VCaP (cell line): ENCODE measurements around the gene TPPP2.

Source experiments
- H3K27ac ChIP-seq: fragments of 450-650 bp; 2 replicates; pipeline ENCODE4 v1.5.1; 2017
- TF ChIP-seq, protein P1 (sequence below): fragments of 450-650 bp; conservative IDR thresholded peaks from 2 replicates; pipeline ENCODE4 v1.5.1; 2017; ENCODE audit warnings: mild to moderate bottlenecking, moderate library complexity

Gene TPPP2

DNA sequence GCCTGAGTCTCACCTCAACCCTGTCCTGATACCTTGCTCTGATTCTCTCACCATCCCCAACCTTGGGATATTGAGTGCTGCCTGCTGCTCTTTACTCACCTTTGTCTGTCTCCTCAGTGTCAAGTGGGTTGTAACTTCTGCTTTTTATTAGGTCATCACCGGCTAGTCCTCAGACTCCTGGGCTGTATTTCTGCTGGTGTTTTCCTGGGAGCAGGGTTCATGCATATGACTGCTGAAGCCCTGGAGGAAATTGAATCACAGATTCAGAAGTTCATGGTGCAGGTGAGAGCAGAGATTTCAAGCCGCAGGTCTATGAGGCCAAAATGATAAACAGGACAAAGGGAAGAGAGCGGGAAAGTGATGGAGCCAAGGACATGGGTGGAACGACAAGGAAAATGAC, 30.4 kb upstream of the TPPP2 start:
- TF ChIP-seq, protein P1, sequence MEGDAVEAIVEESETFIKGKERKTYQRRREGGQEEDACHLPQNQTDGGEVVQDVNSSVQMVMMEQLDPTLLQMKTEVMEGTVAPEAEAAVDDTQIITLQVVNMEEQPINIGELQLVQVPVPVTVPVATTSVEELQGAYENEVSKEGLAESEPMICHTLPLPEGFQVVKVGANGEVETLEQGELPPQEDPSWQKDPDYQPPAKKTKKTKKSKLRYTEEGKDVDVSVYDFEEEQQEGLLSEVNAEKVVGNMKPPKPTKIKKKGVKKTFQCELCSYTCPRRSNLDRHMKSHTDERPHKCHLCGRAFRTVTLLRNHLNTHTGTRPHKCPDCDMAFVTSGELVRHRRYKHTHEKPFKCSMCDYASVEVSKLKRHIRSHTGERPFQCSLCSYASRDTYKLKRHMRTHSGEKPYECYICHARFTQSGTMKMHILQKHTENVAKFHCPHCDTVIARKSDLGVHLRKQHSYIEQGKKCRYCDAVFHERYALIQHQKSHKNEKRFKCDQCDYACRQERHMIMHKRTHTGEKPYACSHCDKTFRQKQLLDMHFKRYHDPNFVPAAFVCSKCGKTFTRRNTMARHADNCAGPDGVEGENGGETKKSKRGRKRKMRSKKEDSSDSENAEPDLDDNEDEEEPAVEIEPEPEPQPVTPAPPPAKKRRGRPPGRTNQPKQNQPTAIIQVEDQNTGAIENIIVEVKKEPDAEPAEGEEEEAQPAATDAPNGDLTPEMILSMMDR: no peak
- no peak overlapping the region for H3K27ac ChIP-seq

DNA sequence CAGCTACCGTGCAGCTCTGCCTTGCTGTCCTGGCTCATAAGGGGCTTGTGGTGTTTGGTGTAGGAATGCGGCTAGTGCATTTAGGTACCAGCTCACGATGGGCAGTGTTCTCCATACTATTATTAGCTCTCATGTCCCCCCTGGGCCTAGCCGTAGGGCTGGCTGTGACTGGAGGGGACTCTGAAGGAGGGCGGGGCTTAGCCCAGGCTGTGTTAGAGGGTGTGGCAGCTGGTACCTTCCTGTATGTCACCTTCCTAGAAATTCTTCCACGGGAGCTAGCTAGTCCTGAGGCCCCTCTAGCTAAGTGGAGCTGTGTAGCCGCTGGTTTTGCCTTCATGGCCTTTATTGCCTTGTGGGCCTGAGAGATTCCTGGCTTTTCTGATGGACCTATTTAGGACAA, 28.8 kb upstream of the TPPP2 start:
- TF ChIP-seq, protein P1: no peak

DNA sequence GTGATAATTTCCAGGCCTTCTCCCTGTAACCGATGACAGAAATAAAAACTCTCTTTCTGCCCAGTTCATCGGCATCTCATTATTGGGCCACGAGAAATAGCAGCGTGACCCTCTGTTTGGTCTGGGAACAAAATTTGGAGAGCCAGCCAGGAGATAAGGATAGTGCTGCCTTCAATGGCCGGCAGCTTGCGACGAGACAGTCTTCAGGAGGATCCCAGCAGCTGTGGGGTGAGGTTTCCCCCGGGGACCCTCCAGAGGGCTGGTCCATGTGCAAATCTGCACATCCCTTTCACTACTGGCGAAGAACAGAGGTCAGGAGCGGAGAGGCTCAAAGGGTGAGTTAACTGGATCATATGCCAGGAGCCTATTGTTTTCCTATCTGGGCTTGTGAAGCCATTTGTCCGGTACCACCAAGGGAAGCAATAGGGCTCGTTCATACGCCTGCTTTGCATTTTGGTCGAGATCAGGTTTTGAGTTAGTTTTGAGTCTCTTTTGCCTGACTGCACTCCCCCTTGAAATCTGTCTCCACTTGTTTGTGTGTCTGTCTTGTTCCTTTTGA, 26.1 kb upstream of the TPPP2 start:
- peak overlapping the region; percentile 93 for H3K27ac ChIP-seq

More for the DNA sequence above, 28.8 kb upstream of the TPPP2 start:
- H3K27ac ChIP-seq: peak overlapping the region; percentile 93

DNA sequence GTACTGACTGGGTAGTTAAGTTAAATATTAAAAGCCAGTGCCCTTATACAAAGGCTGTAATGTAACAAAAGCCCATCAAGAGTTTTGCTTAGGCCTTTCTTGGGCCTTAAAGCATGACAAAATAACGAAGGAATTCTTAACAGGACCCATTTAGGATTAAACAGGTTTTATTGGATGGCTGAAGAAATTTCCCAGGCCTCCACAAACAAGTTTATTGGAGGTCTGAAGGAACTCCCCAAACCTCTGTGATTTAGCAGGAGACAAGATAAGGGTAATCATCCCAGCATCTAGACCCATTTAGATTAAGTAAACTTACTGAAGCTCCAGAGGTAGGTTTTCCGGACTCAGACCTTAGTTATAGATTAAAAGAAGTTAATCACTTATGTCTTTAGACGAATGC, 20.3 kb upstream of the TPPP2 start:
- H3K27ac ChIP-seq: peak overlapping the region; percentile 75

More for the DNA sequence above, 26.1 kb upstream of the TPPP2 start:
- TF ChIP-seq, protein P1: no peak

DNA sequence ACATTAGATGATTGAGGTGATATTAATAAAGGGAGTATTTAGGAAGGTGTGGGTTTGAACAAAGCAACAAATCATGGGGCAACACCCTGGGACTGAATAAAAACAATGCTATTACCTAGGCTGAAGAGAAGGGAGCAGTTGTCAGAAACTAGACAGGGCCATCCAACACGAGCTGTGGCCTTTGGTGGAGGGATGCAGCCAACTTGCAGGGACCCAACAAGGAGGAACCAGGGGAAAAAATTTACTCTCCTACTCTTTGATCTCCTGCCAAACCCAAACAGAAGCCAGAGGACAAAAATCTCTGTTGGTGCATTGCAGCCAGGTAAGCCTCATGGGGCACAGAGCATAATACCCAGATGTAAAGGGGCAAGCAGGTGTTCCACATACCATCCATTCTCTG, 18.9 kb upstream of the TPPP2 start:
- peak overlapping the region; percentile 75; the same call in 1 of the 2 replicates for H3K27ac ChIP-seq
- TF ChIP-seq, protein P1: no peak

DNA sequence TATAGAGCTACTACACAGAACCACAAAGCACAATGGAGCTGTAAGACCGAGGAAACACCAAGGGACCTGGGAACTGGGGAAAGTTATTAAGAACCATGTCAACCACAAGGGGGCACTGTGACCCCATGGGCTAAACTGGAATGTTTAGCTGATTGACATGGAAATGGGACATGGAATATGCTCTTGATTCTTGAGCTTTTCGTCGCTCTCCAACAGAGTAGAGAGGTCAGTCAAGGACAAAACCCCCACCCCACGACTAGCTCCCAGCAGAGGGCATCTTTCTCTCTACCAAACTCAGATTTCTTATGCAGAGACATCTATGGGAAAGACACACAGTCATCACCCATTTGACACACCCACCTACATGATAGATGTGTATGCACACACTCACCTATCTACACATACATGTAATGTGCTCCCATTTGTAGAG, 15.2 kb upstream of the TPPP2 start:
- TF ChIP-seq, protein P1: peak; percentile 94
- no peak overlapping the region for H3K27ac ChIP-seq

DNA sequence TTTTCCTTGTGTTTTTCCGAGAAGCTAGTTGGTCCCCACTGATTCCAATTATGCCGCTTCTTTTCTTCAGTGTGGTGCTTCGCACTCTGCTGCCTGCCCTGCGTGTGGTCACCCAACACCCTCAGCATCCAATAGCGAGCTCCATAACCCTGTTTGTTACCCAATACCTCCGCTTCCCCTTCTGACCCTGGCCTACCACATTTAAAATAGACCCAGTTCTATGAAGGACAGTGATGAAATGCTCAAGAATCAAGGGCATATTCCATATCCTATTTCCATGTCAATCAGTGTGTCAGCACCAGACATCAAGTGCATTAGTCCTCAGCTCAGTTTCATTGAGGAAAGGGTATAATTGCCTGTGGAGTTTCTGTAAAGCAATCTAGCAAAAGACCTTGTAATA, 14.7 kb upstream of the TPPP2 start:
- TF ChIP-seq, protein P1: no peak
- no peak overlapping the region for H3K27ac ChIP-seq

DNA sequence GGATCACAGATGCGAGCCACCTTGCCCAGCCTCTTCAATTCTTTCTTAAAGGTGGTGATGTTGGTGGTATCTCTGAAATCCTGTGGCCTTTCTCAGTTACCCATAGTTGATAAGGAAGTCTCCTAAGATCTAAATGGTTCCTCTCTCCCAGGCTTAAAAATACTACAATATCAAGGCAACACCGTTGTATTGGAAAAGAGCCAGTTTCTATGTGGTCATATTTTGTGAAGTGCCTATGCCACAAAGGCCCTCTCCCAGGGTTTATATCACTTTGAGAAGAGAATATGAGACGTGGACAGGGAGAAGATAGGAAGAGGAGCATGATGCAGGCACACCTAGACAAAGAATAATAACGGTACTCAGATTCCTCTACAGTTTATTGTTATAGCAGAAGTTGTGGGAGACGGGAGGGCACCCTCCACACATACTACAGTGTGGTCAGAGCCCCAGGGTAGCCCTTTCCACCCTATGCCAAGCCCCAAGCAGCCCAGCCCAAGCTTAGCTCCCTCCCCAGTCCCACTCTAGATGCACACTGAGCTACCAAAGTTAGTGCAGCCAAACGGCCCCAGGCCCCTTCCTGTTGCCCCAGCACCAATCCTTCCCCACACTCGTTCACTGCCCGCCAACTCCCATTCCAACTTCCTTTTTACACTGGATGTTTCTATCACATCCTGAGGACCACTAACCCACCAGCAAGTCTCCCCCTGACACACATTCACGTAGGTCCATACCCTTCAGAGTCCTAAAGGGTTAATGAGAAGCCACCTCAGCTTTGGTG, 13.4 kb upstream of the TPPP2 start:
- H3K27ac ChIP-seq: no peak overlapping the region
- TF ChIP-seq, protein P1: no peak
